Sigmoid colon (tissue), 4 donors: Measurements from ENCODE around the gene USP2.

Experiments used
- CTCF ChIP-seq, 4 experiments: fragments of 450-650 bp in 3 of 4; fragments of 200-600 bp in 1 of 4; IDR thresholded peaks; one replicate each; pipeline ENCODE4 v1.5.1; 2016 to 2019; ENCODE audit warnings: antibody characterized with exemption in 4 of 4, mild to moderate bottlenecking in 3 of 4, moderate library complexity in 2 of 4
- EP300 ChIP-seq, 4 donors: sonication (generic); formaldehyde crosslinking; IDR thresholded peaks; one replicate each; pipeline ENCODE4 v1.6.1; 2017; ENCODE audit warnings: antibody characterized with exemption in 4 of 4

DNA sequence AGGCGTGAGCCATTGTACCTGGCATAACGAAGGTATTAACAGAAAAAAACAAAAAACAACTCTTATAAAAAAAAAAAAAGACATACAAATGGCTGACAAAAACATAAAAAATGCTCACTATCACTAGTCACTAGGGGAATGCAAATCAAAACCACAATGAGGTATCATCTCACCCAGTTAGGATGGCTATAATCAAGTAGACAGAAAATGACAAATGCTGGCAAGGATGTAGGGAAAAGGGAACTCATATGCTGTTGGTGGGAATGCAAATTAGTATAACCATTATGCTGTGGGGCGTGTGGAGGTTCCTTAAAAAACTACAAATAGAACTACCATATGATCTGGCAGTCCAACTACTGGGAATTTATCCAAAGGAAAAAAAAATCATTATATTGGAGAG is 24.5 kb upstream of the USP2 start:
- TF ChIP-seq CTCF (IDR thresholded peaks at IDR 0.05) (no peak), EP300 (IDR thresholded peaks at IDR 0.05) (no peak)
